Mucosa of stomach (tissue), 1 donor: ENCODE data around the gene ACRBP.
A peak's percentile ranks its signal among the peaks of the same experiment; 100 is the strongest.

Experiments used
- H3K27me3 ChIP-seq: one replicate; pipeline ENCODE4 v1.7.0; 2013; ENCODE audit warnings: mild to moderate bottlenecking, low read length; ENCODE audit not compliant: control insufficient read depth, insufficient read depth
- H3K36me3 ChIP-seq: one replicate; pipeline ENCODE4 v1.7.0; 2013; ENCODE audit warnings: low read length; ENCODE audit not compliant: control insufficient read depth, insufficient read depth
- H3K4me1 ChIP-seq: one replicate; pipeline ENCODE4 v1.7.0; 2013; ENCODE audit warnings: mild to moderate bottlenecking, low read length; ENCODE audit not compliant: control insufficient read depth, insufficient read depth
- H3K4me3 ChIP-seq: one replicate; pipeline ENCODE4 v1.7.0; 2013; ENCODE audit warnings: low read length
- H3K9ac ChIP-seq: one replicate; pipeline ENCODE4 v1.7.0; 2013; ENCODE audit warnings: mild to moderate bottlenecking, low read length, moderate library complexity
- H3K9me3 ChIP-seq: one replicate; pipeline ENCODE4 v1.7.0; 2013; ENCODE audit warnings: mild to moderate bottlenecking, low read length, moderate library complexity; ENCODE audit not compliant: control insufficient read depth
- donor health status: Pancreatic carcinoma.

Gene ACRBP

DNA sequence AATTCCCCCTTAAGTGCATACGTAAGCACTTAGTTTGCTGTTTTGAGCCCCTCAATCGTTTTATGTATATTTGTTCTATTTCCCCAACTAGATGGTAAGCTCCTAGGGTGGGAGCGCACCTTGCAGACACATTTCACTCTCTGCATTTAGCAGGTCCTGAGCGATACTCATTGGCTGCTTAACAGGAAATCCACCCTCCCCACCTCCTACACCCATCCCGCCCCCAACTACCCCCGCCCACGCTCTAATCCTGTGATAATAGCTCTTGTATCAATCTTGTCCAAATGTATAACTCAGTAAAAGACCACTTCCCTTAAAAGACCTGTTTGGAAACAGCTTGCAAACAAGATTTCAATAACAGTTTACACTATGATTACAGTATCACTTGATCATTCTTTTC lies 19.6 kb downstream of the ACRBP start:
- Histone ChIP-seq H3K9ac (no peak overlapping the region), H3K36me3 (no peaks in the 10 kb centered on the region), H3K4me3 (no peak overlapping the region), H3K27me3 (no peaks in the 10 kb centered on the region), H3K9me3 (no peaks in the 10 kb centered on the region), H3K4me1 (peaks cover 19% of the 10 kb centered on the region)

DNA sequence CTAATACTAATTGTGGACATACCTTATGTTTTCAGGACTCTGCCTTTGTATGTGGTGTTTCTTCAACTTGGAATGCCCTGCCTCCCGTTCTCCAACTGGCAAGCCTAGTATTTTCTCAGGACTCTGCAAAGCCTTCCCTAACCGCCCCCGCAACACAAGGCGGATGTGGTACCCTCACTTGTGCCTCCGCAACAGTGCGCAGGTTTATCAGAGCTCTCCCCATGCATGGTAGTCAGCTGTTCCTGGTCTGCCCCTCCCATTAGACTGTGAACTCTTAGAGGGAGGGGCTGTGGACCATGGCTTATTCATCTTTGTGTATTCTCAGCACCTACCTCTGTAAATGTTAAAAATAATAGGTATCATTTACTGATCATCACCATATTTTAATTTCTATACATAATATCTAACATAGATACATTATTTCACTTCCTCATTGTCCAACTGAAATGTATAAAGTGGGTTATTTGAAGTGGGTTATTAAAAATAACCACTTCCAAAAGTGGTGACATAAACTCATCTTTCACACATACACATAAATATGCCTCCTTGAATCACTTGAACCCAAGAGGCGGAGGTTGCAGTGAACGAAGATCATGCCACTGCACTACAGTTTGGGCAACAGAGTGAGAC lies 20.5 kb downstream of the ACRBP start:
- Histone ChIP-seq H3K9me3 (no peaks in the 10 kb centered on the region), H3K9ac (no peak overlapping the region), H3K4me3 (no peak overlapping the region), H3K36me3 (no peaks in the 10 kb centered on the region), H3K27me3 (no peaks in the 10 kb centered on the region), H3K4me1 (peaks cover 10% of the 10 kb centered on the region)

DNA sequence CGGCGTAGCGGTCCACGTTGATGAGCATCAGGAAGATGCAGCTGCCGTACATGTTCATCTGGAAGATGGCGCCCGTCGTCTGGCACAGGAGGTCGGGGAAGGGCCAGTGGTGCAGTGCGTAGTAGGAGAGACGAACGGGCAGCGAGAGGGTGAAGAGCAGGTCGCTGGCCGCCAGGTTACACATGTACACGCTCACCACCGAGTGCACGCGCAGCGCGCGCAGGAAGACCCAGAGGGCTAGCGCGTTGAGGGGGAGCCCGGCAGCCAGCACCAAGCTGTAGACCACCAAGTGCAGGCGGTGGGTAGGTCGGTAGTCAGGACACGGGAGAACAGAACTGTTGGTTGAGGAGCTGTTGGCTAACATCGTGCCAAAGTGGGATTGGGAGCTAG lies 26.4 kb downstream of the ACRBP start:
- H3K9me3 ChIP-seq: no peaks in the 10 kb centered on the region
- H3K4me3 ChIP-seq: no peak overlapping the region
- H3K4me1 ChIP-seq: no peaks in the 10 kb centered on the region
- peaks cover 6% of the 10 kb centered on the region for H3K36me3 ChIP-seq
- no peak overlapping the region for H3K9ac ChIP-seq
- peaks cover 4% of the 10 kb centered on the region for H3K27me3 ChIP-seq

DNA sequence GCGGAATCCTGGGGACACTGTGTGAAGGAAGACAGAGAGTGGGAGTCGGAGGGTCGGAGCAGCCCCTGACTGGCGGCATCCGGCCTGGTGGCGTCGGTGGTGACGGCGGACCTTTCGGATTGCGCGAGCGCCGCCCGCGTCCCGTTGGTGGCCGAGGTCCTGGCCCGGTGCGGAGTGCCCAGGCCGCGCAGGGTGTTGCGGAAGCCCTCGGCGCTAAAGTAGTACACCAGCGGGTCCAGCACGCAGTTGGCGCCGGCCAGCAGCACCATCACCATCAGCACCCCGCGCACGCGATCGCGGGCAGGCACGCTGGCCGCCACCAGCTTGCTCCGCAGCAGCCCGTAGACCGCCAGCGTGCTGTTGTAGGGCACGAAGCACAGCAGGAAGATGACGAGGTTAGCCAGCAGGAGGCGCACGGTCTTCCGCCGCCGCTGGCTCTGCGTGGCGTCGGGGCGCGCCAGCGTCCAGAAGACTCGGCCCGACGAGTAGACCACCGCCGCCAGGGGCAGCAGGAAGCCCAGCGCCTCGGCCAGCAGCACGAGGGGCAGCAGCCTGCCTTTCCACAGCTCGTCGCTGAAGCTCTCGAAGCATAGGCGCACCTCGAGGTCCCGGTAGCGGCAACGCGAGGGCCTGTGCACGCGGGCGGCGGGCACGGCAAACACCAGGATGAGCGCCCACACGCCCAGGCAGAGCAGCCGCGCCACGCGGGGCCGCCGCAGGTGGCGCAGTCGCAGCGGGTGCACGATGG lies 26.9 kb downstream of the ACRBP start:
- H3K4me1 ChIP-seq: no peaks in the 10 kb centered on the region
- H3K36me3 ChIP-seq: peaks cover 6% of the 10 kb centered on the region
- H3K4me3 ChIP-seq: no peak overlapping the region
- no peaks in the 10 kb centered on the region for H3K9me3 ChIP-seq
- H3K27me3 ChIP-seq: peaks cover 4% of the 10 kb centered on the region
- no peak overlapping the region for H3K9ac ChIP-seq

DNA sequence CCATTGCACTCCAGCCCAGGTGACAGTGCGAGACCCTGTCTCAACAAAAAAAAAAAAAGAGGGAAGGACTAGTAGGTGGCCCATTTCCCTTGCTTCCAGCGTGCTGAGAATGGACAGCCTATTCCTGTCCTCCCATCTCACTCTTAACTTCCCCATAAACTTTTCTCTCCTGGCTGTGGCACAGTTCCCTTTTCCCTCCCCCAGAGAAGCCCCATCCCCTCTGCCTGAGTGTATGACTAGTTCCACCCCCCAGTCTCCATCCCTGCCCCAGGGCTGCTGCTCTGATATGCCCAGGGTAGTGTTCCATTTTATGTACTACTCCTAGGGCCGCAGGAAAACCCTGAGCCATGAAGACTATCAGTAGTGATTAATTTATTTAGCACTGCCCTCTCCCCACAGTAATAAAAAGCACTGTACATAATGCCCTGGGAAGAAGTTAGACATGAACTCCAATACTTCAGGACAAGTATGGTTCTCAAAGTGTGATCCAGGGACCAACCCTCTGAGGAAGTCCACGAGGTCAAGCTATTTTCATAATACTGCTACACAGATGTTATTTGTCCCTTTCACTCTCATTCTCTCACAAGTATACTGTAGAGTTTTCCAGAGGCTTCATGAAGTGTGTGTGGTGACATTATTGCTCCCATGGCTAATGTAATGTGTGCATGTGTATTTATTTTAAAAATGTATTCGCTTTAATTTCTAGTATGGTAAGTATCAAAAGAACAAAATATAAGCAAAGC lies 28.6 kb downstream of the ACRBP start:
- Histone ChIP-seq H3K9me3 (no peaks in the 10 kb centered on the region), H3K27me3 (peaks cover 4% of the 10 kb centered on the region), H3K4me3 (no peak overlapping the region), H3K9ac (no peak overlapping the region), H3K36me3 (peaks cover 6% of the 10 kb centered on the region), H3K4me1 (peaks cover 14% of the 10 kb centered on the region)

DNA sequence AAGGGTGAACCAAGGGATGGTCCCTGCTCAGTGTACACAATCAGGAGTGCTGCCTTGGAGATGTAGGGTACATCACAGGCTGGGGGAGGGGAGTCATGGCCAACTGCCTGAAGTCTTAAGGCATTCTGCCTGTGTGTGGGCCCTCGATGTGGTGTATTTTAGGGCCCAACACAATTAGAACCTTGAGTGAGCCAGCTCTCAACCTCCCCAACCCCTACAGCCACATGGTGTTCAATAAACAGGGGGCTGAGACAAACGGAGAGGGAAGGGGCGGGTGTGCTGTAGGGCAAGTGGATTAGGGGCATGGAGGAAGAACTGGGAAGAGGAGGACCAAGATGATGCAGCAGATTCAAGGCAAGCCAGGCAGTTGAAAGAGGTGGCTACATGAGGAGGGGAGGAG lies 31.4 kb downstream of the ACRBP start:
- Histone ChIP-seq H3K9me3 (no peaks in the 10 kb centered on the region), H3K4me3 (no peak overlapping the region), H3K36me3 (peaks cover 6% of the 10 kb centered on the region), H3K4me1 (peaks cover 31% of the 10 kb centered on the region), H3K27me3 (peaks cover 3% of the 10 kb centered on the region), H3K9ac (no peak overlapping the region)

DNA sequence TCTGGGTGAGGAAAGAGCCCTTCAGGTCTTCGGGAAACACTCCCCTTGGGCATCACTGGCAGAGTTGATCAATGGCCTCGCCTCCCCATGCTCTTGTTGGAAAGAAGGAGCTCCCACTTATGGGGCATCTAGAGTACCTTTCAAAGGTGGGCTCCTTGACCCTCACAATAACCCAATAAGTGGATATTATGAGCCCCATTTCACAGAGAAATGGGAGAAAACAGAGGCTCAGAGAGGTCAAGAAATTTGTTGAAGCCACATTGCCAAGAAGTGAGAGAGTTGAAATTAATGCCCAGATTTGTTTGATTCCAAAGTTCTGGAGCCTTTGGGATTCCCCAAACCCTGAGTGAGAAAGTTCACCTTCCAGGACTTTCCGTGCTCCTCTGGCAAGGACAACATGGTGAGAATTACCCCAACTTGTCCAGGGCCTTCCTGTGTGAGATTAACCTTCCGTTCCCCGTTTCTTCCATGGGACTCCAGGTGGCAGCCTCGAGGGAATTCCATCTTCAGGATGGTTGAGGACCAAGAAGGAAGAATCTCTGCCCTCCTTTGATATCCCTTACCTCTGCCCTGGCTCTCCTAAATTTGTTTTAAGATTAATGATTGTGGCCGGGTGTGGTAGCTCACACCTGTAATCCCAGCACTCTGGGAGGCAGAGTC lies 32.6 kb downstream of the ACRBP start:
- Histone ChIP-seq H3K9ac (peak overlapping the region; percentile 82), H3K9me3 (no peaks in the 10 kb centered on the region), H3K4me3 (no peak overlapping the region), H3K4me1 (peaks cover 31% of the 10 kb centered on the region), H3K27me3 (no peaks in the 10 kb centered on the region), H3K36me3 (peaks cover under 1% of the 10 kb centered on the region)

DNA sequence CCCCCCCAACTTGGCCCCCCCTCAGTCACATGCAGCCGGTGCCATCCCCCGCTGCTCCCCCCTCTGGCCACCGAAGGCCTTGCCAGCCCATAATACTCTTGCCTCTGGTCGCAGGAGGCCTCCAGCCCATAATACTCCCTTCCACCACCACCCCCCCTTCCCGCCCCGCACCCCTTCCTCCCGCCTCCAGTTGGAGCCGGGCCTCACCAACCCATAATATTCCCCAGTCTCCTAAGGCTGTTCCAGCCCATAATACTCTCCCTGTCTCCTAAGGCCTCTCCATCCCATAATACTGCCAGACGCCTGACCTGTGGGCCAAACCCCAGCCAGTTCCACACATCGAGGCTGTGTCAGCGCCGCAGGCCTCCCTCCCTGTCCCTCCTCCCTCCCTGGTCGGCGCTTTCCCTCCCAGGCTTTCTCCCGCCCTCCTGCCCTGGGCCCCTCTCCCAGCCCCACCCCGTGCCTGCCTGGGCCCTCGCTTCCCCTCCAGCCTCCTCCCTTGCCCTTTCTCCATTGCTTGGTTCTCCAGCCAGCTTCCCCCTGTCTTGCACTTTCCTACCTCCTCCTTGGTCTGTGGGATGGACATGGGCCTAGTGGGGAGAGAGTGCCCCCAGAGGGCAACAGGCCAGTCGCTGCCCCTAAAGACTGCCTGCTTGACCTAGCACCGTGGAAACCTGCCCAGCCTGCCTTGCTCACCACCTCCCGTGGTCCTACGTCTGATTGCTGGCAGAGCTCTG lies 33.3 kb downstream of the ACRBP start:
- H3K9me3 ChIP-seq: no peaks in the 10 kb centered on the region
- H3K4me3 ChIP-seq: no peak overlapping the region
- H3K9ac ChIP-seq: peak overlapping the region; percentile 82
- H3K27me3 ChIP-seq: no peaks in the 10 kb centered on the region
- H3K4me1 ChIP-seq: peaks cover 31% of the 10 kb centered on the region
- no peaks in the 10 kb centered on the region for H3K36me3 ChIP-seq

DNA sequence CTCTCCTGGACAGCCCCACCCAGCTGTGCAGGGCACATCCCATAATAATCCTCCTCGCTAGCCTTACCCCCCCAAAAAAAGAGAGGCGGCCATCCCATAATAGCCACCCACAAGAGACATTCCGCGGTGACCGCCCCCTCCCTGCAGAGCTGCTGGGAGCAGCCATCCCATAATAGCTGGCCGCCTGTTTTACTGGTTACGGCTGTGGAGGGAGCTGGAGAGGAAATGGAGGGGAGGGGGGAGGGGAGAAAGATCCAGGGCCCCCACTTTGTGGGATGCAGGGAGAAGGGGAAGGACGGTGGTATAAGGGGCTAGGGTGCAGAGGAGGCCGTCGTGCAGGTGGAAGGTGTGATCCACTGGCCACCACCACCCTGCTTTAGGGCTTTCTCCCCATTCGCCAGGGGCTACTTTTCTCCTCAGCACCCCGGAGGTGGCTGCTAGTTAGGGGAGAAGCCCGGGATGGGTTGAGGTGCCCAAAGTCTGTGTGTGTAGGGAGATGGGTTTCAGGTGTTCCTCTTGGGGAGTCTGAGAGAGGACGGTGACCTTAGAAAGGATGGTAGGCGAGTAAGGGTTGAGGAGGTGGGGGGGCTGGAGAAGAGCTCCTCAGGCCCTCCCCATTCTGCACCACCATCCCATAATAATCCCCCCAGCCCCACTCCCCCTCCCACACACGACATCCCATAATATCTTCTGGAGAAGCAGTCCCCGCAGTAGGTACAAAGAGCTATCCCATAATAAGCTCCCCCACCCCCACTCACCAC lies 34.0 kb downstream of the ACRBP start:
- Histone ChIP-seq H3K4me3 (peak overlapping the region; percentile 29), H3K4me1 (peaks cover 31% of the 10 kb centered on the region), H3K36me3 (no peaks in the 10 kb centered on the region), H3K9me3 (no peaks in the 10 kb centered on the region), H3K27me3 (no peaks in the 10 kb centered on the region), H3K9ac (peak overlapping the region; percentile 71)

DNA sequence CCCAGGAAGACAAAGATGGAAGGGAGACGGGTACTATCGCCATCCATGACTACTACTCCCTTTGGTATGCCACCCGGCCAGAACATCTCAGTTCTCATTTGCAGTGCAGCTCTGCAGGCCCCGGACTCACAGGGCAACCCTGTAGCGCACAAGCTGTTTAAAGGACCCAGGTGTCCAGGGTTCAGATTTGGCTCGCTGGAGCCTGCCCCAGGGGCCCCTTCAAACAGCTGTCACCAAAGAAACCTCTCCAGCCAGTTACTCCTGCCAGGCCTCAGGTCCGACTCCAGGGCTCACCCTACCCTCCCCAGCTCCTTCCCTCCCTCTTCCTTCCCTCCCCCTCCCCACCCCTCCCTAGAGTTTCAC lies 34.6 kb downstream of the ACRBP start:
- Histone ChIP-seq H3K9ac (peak overlapping the region; percentile 71), H3K4me3 (peak overlapping the region; percentile 29), H3K27me3 (no peaks in the 10 kb centered on the region), H3K36me3 (no peaks in the 10 kb centered on the region), H3K4me1 (peaks cover 37% of the 10 kb centered on the region), H3K9me3 (no peaks in the 10 kb centered on the region)

DNA sequence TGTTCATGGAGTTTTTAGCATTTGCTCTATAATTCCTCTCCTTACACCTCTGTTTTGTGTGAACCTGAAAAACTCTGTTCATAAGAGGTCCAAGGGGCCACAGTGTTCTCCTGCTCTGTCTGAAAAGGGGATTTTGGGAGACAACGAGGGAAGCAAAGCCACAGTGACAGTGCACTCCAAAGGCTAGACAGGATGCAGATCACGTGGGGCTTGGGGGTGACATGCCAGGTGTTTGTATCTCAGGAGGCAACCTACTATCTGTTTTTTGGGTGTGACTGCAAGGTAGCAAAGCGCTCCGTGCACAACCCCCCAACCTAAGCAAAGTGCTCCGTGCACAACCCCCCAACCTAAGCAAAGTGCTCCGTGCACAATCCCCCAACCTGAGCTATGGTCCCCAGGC lies 35.0 kb downstream of the ACRBP start:
- Histone ChIP-seq H3K4me3 (no peak overlapping the region), H3K4me1 (peaks cover 38% of the 10 kb centered on the region), H3K36me3 (no peaks in the 10 kb centered on the region), H3K9ac (peak overlapping the region; percentile 71), H3K27me3 (no peaks in the 10 kb centered on the region), H3K9me3 (no peaks in the 10 kb centered on the region)
